ENCODE data around the gene SOX9.

DNA sequence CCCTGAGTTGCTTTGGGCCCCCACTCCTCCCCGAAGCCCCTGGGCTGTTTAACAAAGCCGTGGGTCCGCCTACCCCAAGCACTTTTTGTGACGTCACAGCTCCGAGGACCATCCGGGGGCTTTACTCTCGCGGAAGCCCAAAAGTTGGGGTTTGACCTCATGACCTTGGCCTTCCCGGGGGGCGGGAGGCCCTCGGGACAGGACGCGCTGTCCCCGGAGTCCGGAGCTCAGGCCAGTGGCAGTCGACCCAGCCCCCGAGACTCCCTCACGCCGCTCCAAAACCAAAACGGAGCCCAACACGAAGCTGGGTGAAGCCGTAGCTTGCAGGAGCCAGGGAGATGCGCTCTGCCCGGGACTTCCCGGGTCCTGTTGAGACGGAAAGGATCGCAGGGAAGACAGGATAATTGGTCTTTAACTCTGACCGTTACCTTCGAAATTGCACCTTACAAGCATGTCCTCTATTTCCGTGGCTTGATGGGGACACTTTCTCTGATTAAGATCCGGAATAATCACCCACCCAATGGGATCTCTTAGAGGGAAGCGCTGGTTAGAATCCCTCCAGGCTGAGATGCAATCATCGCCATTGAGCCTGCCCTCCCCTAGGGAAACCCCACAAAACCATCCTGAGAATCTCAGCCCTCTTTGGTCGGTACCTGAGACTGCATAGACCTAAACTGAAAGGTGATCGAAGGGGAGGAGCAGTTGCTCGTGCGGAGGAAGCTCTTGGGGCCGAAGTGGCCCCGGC, 4.9 kb upstream of the SOX9 start:
- no peak for TF ChIP-seq POLR2A (IDR thresholded peaks at IDR 0.05; ENCODE audit: low read length)
- no peak for TF ChIP-seq GATA1 (IDR thresholded peaks at IDR 0.05; ENCODE audit: low read depth, low read length)
